Erythroblast (primary cell): ENCODE results near the gene COASY.

Experiments used
- DNase-seq, 2 experiments: peaks; one replicate each; lab custom pipeline; 2025; lab: John Stamatoyannopoulos, UW
- GATA1 ChIP-seq: IDR thresholded peaks from 2 replicates; pipeline ENCODE4 v1.6.1; 2011; ENCODE audit warnings: low read depth, mild to moderate bottlenecking, control low read depth, low read length, moderate library complexity
- POLR2A ChIP-seq: IDR thresholded peaks from 2 replicates; pipeline ENCODE4 v1.6.1; 2011; ENCODE audit warnings: mild to moderate bottlenecking, low read length

COASY gene

DNA sequence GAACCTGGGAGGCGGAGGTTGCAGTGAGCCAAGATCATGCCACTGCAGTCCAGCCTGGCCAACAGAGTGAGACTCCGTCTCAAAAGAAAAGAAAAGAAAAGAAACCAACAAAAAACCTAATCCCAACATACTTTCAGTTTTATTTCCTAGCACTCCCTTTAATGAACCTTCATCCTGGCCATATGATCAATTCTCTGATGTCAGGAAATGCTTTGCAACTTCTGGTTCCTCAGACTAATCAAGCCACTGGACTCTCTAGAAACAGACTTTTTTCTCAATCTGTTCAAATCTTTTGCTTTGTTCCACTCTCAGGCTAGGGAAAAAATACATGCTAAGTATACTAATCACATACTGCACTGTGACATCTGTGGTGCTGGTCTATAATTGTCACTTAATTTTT, 28.9 kb downstream of the COASY start:
- no peak for TF ChIP-seq GATA1
- TF ChIP-seq POLR2A, result no peak
- no peak for DNase-seq

DNA sequence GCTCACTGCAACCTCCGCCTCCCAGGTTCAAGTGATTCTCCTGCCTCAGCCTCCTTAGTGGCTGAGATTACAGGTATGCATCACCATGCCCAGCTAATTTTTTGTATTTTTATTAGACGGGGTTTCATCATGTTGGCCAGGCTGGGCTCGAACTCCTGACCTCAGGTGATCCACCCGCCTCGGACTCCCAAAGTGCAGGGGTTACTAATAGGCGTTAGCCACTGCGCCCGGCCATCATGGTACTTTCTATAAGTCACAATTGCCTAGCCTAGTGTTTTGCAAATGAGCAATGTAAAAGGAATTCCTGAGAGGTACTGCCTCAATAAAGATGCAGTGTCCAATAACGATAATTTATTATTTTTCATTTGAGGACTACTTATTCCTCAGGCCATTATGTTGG, 29.5 kb downstream of the COASY start:
- no peak for DNase-seq
- no peak for TF ChIP-seq GATA1

DNA sequence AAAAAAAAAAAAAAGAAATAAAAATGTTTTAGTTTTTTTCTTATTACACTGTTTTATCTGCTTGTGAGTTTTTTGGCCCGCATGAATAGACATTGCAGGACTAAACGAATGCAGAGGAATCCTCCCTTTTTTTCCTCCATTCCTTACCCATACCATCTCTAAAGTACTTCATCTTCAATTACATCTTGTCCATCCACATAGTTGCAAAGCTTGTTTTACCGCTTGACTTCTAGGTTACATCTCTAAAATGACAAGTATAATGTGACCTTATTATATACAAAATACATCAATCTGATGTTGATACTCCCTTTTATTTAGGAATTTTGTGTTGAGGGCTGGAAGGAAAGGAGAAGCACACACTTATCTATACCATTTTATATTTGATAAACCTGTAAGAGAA, 34.4 kb downstream of the COASY start:
- no peak for TF ChIP-seq GATA1
- TF ChIP-seq POLR2A, result no peak
- no peak for DNase-seq

DNA sequence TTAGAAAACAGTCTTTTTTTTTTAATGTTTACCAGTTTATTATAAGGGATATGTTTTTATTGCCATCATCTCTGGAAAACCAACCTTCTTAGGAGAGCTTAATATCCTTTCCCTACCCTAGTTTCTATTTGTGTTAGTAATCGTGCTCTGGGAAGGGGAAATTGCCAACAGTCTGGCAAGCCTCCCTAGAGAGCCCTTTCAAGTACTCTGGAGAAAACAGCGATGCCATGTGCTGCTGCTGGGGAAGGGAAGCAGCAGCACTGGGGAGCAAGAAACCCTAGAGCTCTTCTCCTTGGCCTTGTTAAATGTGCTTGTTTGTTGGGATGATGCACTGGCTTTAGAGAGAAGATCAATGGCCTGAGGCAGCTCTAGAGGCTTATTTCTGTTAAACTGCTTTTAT, 37.0 kb downstream of the COASY start:
- DNase-seq, result no peak
- TF ChIP-seq POLR2A (no peak), GATA1 (no peak)

DNA sequence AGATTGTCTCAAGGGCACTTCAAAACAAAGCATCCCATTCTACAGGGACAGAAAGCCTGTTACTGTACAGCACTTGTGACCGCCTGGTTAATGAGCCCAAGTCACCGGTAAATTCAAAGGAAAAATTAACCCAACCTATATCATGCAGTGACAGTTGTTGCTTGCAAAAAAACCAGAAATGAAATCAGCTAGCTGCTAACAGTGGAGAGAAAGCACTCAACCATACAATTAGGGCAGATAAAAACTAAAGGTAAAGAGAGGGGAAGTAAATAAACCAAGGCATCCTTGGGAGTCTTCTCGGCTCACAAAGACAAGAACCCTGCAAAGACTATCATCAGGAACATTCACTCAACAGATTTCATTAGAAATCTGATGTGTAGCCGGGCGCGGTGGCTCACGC, 41.4 kb downstream of the COASY start:
- TF ChIP-seq POLR2A (no peak), GATA1 (no peak)

DNA sequence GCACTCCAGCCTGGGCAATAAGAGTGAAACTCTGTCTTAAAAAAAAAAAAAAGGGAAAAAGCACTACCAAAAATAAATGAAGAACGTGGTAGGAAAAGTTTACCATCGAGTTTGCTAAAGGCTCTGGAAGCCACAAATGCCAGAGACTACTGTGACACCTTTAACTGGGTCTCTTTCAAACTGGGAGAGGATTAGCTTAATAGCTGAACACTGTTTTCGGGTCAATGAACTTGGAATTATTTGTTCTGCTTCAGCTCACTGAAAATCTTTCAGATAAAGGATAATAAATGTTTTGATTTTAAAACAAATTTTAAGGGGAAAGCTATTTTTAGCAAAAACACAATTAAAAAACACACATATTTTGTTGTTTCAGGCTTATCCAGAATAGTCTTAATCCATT, 45.8 kb downstream of the COASY start:
- DNase-seq, result no peak
- no peak for TF ChIP-seq POLR2A
- no peak for TF ChIP-seq GATA1

More for the DNA sequence above, 41.4 kb downstream of the COASY start:
- no peak for DNase-seq

DNA sequence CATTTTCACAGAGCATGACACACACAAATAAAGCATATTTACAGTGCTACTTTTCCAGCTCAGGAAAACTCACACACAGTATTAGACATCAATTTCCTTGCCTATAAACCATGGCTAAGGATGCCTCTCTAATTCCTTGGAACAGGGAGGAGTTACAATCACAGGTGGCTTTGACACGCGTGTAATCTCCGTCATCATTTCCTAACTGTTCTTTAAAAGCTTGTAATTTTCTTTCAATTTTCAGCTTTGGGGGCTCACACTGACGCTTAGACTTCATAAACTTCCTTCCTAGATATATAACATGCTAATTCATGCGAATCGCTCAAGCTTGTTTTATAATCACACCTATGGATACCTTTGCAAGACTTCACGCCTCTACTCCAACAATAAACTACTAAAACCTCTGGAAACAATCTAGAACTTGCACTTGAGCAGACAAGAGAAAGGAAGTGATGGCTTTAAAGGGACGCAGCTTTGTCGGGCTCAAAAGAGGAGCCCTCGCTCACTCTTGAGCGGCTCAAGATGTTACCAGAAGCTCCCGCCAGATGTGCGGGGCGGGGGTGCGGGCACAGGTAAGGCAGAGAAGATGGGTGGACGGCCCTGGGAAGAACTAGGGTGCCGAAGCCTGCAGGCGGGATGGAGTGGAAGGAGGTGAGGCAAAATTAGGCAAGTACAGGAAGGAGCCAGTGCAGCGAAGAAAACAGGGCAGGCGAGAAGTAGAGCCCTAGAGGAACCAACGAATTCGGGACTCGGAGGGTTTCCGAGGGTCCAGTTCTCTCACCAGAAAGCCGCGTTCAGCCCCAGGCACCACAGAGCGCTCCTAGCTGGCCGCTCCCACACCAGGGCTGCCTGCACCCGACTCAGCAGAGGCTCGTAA, 46.6 kb downstream of the COASY start:
- DNase-seq, result peak; percentile 54 to 70
- TF ChIP-seq GATA1 (no peak), POLR2A (no peak)

DNA sequence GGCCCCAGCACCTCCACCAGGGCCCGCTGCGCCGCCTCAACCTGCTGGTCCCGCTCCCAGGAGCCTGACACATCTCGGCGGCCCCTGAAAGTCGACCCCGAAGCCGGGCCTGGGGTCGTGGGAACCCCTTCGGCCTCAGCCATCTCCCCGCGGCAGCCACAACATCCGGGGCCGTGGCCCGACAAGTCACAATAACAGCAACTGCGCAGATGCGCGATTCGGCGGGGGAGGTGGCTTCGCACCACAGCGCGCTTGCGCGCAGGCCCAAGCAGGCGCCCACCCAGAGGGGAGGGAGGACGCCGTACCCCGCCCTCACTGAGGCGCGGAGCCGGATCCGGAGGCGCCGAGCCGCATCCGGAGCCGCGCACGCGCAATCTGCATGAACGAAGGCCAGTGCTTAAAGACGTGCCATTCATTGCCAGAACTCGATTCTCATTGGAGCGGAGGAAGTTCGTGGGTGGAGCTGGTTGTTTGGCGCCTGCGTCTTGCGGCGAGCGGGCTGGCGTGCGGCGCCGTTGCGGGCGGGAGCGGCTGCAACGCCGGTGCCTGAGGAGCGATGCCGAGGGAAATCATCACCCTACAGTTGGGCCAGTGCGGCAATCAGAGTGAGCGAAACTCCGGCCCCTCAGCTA, 47.4 kb downstream of the COASY start, which contains the start of the genes RETREG3 and TUBG1:
TSS of gene RETREG3 (minus strand) at position 193 of the 632 bp plus-strand sequence. CDS start at position 143, 50 bp downstream.
TSS of gene TUBG1 (plus strand) at position 502 of the 632 bp plus-strand sequence. CDS start at position 557, 55 bp downstream.
- TF ChIP-seq POLR2A (peak; percentile 100), GATA1 (no peak)
- peak; percentile 99 to 100 for DNase-seq

DNA sequence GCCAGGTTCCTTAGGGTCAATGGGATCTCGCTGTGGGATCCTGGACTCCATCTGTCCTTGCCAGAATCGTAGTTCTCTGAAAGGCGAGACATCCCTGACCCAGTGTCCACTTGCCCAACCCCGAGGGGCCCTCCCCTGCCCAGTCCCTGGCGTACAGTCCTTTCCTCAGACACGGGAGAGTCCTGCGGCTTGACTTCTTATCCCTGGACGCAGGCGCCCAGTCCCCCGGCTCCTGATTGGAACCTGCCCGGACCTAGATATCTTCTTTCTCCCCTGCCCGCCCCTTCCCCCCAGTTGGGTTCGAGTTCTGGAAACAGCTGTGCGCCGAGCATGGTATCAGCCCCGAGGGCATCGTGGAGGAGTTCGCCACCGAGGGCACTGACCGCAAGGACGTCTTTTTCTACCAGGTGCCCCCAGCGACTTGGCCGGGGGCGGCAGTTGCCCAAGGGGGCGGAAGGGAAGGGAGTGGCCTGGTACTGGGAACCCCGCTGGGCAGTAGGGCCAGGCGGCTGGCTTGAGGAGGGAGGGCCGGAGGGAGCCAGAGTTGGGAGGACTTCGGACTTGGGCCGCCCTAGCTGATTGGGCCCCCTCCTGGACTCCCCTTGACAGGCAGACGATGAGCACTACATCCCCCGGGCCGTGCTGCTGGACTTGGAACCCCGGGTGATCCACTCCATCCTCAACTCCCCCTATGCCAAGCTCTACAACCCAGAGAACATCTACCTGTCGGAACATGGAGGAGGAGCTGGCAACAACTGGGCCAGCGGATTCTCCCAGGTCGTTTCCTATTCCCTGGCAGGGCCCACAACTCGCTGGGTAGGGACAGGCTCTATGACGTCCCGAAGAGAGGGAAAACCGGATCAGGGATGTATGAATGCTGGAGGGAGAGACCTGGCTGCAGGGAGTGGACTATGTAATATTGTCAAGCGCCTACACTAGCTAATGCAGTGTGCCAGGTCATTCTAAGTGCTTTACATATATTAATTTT, 48.2 kb downstream of the COASY start:
- TF ChIP-seq POLR2A, result peak; percentile 67
- DNase-seq, result peak; percentile 80 to 84

DNA sequence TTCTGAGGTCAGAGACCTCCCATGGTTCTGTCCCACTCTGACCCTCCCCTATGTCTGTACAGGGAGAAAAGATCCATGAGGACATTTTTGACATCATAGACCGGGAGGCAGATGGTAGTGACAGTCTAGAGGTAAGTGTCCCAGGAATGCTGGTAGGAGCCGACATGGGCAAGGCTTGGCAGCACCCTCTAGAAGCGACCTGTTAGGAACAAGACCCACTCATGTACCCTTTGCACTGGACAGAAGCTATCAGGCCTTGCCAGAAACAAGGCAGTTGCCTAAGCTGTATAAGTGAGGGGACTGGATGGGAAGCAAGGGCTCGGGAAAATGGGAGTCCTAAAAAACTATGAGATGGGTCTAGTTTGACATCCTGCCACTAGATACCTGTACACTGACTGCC, 50.1 kb downstream of the COASY start:
- peak; percentile 53 for TF ChIP-seq POLR2A
- TF ChIP-seq GATA1, result no peak
- DNase-seq, result no peak

DNA sequence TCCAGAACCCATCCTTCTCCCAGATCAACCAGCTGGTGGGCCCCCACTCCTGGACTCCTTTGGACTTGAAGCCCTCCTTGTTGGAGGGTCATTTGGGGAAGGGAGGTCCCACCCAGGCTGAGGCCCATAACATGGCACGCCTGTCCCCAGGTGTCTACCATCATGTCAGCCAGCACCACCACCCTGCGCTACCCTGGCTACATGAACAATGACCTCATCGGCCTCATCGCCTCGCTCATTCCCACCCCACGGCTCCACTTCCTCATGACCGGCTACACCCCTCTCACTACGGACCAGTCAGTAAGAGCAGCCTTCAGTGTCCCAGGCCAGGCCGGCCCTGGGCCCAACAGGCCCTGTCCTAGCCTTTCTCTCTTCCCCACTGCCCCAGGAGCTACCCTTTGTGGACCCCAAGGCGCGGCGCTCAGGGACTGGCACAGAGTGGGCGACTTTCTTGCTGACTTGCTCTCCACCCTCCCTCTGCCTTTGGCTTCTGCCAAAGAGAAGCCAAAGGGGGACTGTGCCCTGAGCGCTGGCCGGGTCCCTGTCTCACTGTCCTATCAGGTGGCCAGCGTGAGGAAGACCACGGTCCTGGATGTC, 51.8 kb downstream of the COASY start:
- TF ChIP-seq GATA1, result no peak
- no peak for TF ChIP-seq POLR2A
- no peak for DNase-seq
